IMR-90 (cell line): Measurements from ENCODE around the gene MYH10. TPM values are rescaled to one million over a fixed set of nuclear protein-coding genes. Genes with fewer than 3 reads are reported as not detected.
A peak's percentile ranks its signal among the peaks of the same experiment; 100 is the strongest.

Source experiments
- ATAC-seq: fragments of 200-7000 bp; cut with Tn5 transposase; 2 replicates; pipeline ENCODE4 v1.9.1; 2020; ENCODE audit warnings: low read depth, mild to moderate bottlenecking, moderate library complexity
- BruUV-seq: library from RNA; stranded (reverse); fragments of 400-500 nt; replicated peaks from 2 replicates; lab custom pipeline; 2021; lab: Mats Ljungman, UMichigan
- CTCF ChIA-PET: fragments of 300-600 bp; formaldehyde crosslinking; extraction: SDS; loops from one replicate; lab custom pipeline; 2021; ENCODE audit warnings: antibody characterized with exemption; lab: Yijun Ruan, JAX
- POLR2A ChIA-PET: fragments of 300-600 bp; sonication (Branson Sonifier 250); formaldehyde crosslinking; loops from one replicate; lab custom pipeline; 2022; ENCODE audit warnings: antibody characterized with exemption; ENCODE audit not compliant: unreplicated experiment; lab: Charles Lee
- DNase-seq: peaks from one replicate; pipeline ENCODE4 v3.0.0; 2013
- H2AFZ ChIP-seq: replicated peaks from 2 replicates; pipeline ENCODE3; 2013; ENCODE audit warnings: low read length, mild to moderate bottlenecking; ENCODE audit not compliant: poor library complexity
- H2AK5ac ChIP-seq: 2 replicates; pipeline ENCODE4 v1.6.1; 2013; ENCODE audit warnings: low read depth, low read length, inconsistent platforms
- H2AK9ac ChIP-seq: replicated peaks from 2 replicates; pipeline ENCODE3; 2013; ENCODE audit warnings: mild to moderate bottlenecking, low read depth, low read length, moderate library complexity; ENCODE audit not compliant: poor library complexity
- H2BK120ac ChIP-seq: 2 replicates; pipeline ENCODE4 v1.6.1; 2013; ENCODE audit warnings: low read depth, low read length, inconsistent platforms
- H2BK15ac ChIP-seq: 3 replicates; pipeline ENCODE4 v1.6.1; 2013; ENCODE audit warnings: low read depth, low read length, inconsistent platforms
- H2BK20ac ChIP-seq: 2 replicates; pipeline ENCODE4 v1.6.1; 2013; ENCODE audit warnings: low read depth, mild to moderate bottlenecking, inconsistent platforms, low read length, moderate library complexity
- H2BK5ac ChIP-seq: 2 replicates; pipeline ENCODE4 v1.6.1; 2013; ENCODE audit warnings: mild to moderate bottlenecking, low read depth, low read length, inconsistent platforms; ENCODE audit not compliant: poor library complexity, severe bottlenecking
- H3K14ac ChIP-seq: replicated peaks from 2 replicates; pipeline ENCODE4 v1.6.1; 2013; ENCODE audit warnings: low read depth, low read length, inconsistent platforms
- H3K18ac ChIP-seq: 2 replicates; pipeline ENCODE4 v1.6.1; 2013; ENCODE audit warnings: low read depth, low read length, control low read depth
- H3K23ac ChIP-seq: 2 replicates; pipeline ENCODE4 v1.6.1; 2013; ENCODE audit warnings: low read depth, low read length, inconsistent platforms
- H3K27ac ChIP-seq: 2 replicates; pipeline ENCODE4 v1.5.1; 2013; ENCODE audit warnings: mild to moderate bottlenecking, control low read depth, low read length; ENCODE audit not compliant: insufficient read depth
- H3K27me3 ChIP-seq: 2 replicates; pipeline ENCODE4 v1.6.1; 2013; ENCODE audit warnings: low read length; ENCODE audit not compliant: control insufficient read depth, insufficient read depth
- H3K36me3 ChIP-seq: 2 replicates; pipeline ENCODE4 v1.6.1; 2013; ENCODE audit warnings: low read length, mixed read lengths; ENCODE audit not compliant: control insufficient read depth, insufficient read depth
- H3K4ac ChIP-seq: 2 replicates; pipeline ENCODE4 v1.6.1; 2013; ENCODE audit warnings: low read depth, low read length, inconsistent platforms
- H3K4me1 ChIP-seq: 2 replicates; pipeline ENCODE4 v1.6.1; 2013; ENCODE audit warnings: low read length, mixed read lengths; ENCODE audit not compliant: control insufficient read depth, insufficient read depth
- H3K4me2 ChIP-seq: 2 replicates; pipeline ENCODE4 v1.6.1; 2013; ENCODE audit warnings: low read depth, mild to moderate bottlenecking, control low read depth, low read length, moderate library complexity
- H3K4me3 ChIP-seq: 2 replicates; pipeline ENCODE4 v1.5.1; 2013; ENCODE audit warnings: low read depth, mild to moderate bottlenecking, control low read depth, low read length, moderate library complexity; ENCODE audit not compliant: insufficient read depth
- H3K56ac ChIP-seq: 2 replicates; pipeline ENCODE4 v1.6.1; 2013; ENCODE audit warnings: low read length, inconsistent platforms; ENCODE audit not compliant: insufficient read depth; ENCODE audit errors: extremely low read depth
- H3K79me1 ChIP-seq, 2 experiments: 2 replicates each; pipeline ENCODE4 v1.6.1; 2013; ENCODE audit warnings: low read length in 2 of 2, inconsistent platforms in 1 of 2, low read depth in 1 of 2
- H3K9ac ChIP-seq: 2 replicates; pipeline ENCODE4 v1.6.1; 2013; ENCODE audit warnings: low read depth, low read length, control low read depth
- H3K9me1 ChIP-seq: 2 replicates; pipeline ENCODE4 v1.6.1; 2013; ENCODE audit warnings: low read length, inconsistent platforms; ENCODE audit not compliant: insufficient read depth
- H3K9me3 ChIP-seq: 2 replicates; pipeline ENCODE4 v1.6.1; 2013; ENCODE audit warnings: low read length; ENCODE audit not compliant: control insufficient read depth, insufficient read depth
- H4K20me1 ChIP-seq: 2 replicates; pipeline ENCODE4 v1.6.1; 2013; ENCODE audit warnings: low read length, inconsistent platforms; ENCODE audit not compliant: insufficient read depth
- H4K5ac ChIP-seq: 2 replicates; pipeline ENCODE4 v1.6.1; 2013; ENCODE audit warnings: mild to moderate bottlenecking, low read depth, low read length, control low read depth
- H4K8ac ChIP-seq, 2 experiments: 2 replicates each; pipeline ENCODE4 v1.6.1; 2013; ENCODE audit warnings: low read depth in 2 of 2, low read length in 2 of 2, control low read depth in 1 of 2, inconsistent platforms in 1 of 2
- H4K91ac ChIP-seq: 2 replicates; pipeline ENCODE4 v1.6.1; 2013; ENCODE audit warnings: low read depth, low read length, inconsistent platforms; ENCODE audit not compliant: insufficient read depth
- CHD1 ChIP-seq: IDR thresholded peaks from 2 replicates; pipeline ENCODE4 v1.6.1; 2012; ENCODE audit warnings: low read depth, low read length, improper control_type of control experiment
- NFE2L2 ChIP-seq: fragments of 150-350 bp; IDR thresholded peaks from 2 replicates; pipeline ENCODE4 v1.6.1; 2016; ENCODE audit warnings: low read depth, mild to moderate bottlenecking, low read length
- POLR2A ChIP-seq: IDR thresholded peaks from 2 replicates; pipeline ENCODE4 v1.6.1; 2012; ENCODE audit warnings: mild to moderate bottlenecking, low read depth, low read length
- RAD21 ChIP-seq: IDR thresholded peaks from 2 replicates; pipeline ENCODE4 v1.6.1; 2012; ENCODE audit warnings: low read length, improper control_type of control experiment
- WGBS, 2 experiments: methylation state at CpG; one replicate each; pipeline versions ENCODE4 v1.1.5 to v1.1.7; 2013; ENCODE audit warnings: missing lambda C conversion rate in 2 of 2; ENCODE audit not compliant: insufficient read length in 1 of 2; ENCODE audit errors: extremely low coverage in 2 of 2; 5-methylcytosine and 5-hydroxymethylcytosine counted together
- dilution Hi-C: fragments of 300-500 bp; cut with HindIII; formaldehyde crosslinking; loops from one replicate; pipeline ENCODE4 v1.14.3; 2018; ENCODE audit warnings: low sequenced_read_pairs; ENCODE audit not compliant: unreplicated experiment
- in situ Hi-C: fragments of 300-500 bp; cut with MboI; formaldehyde crosslinking; loops from 3 replicates; pipeline ENCODE4 v1.14.3; 2019; ENCODE audit warnings: low sequenced_read_pairs, inconsistent platforms, mixed read lengths
- intact Hi-C: fragments of 100-400 bp; cut with micrococcal nuclease; formaldehyde crosslinking; loops from 2 replicates; pipeline ENCODE4 v1.10.0; 2022
- polyA plus RNA-seq, 3 experiments: library from polyadenylated mRNA; depleted of rRNA; stranded (reverse); fragments of >200 nt; gene quantifications; 2 replicates each; pipeline ENCODE4 v1.2.3, GENCODE V29; 2012; ENCODE audit warnings: low replicate concordance in 1 of 3
- total RNA-seq: library from RNA; depleted of rRNA; stranded (reverse); fragments of >200 nt; gene quantifications from 2 replicates; pipeline ENCODE4 v1.2.3, GENCODE V29; 2012

Gene MYH10
- total and polyA plus RNA-seq, 2 of the 4 experiments (the other 2 are of a cell fraction) = 71.2 to 95.2 TPM

- WGBS, 2 experiments = no CpG with 5 or more reads among the region's 8 CpGs
- Histone ChIP-seq H3K4me1 (peaks cover 13% of the 10 kb centered on the region; the same call in 1 of the 2 replicates), H2BK15ac (no peak overlapping the region), H2BK120ac (no peak overlapping the region), H2BK5ac (no peak overlapping the region), H3K79me1 (peaks cover 33 to 82% of the 10 kb centered on the region in 2 experiments; a peak in 3 of 4 replicates), H3K23ac (peak overlapping the region; percentile 71; the same call in 1 of the 2 replicates), H3K36me3 (peaks cover 60% of the 10 kb centered on the region), H3K9me3 (no peaks in the 10 kb centered on the region), H3K4ac (no peak overlapping the region), H3K27me3 (no peaks in the 10 kb centered on the region), H3K9me1 (peaks cover 10% of the 10 kb centered on the region; the same call in 1 of the 2 replicates), H3K4me3 (no peak overlapping the region), H4K91ac (no peak overlapping the region), H3K9ac (no peak overlapping the region), H4K5ac (no peak overlapping the region), H3K56ac (no peak overlapping the region), H2AFZ (no peak overlapping the region), H3K18ac (no peak overlapping the region), H3K27ac (peak overlapping the region; percentile 12; the same call in 1 of the 2 replicates), H2AK9ac (no peak overlapping the region), H2AK5ac (no peak overlapping the region), H3K14ac (no peak overlapping the region), H2BK20ac (no peak overlapping the region), H4K8ac (no peak overlapping the region), H4K20me1 (peaks cover 80% of the 10 kb centered on the region), H3K4me2 (no peak overlapping the region; the same call in 1 of the 2 replicates)
- ATAC-seq (peak; percentile 21), DNase-seq (no peak)
- POLR2A ChIA-PET = no interaction called here
- intact Hi-C loops = no loop called here
- CTCF ChIA-PET = no interaction called here
- BruUV-seq = no TSS peak
- dilution Hi-C loops = no loop called here
- in situ Hi-C loops = no loop called here
- no peak for TF ChIP-seq CHD1
- no peak for TF ChIP-seq RAD21
- TF ChIP-seq POLR2A = no peak
- TF ChIP-seq NFE2L2 = no peak
These were observed 165.2 kb downstream of the MYH10 start for GRCh38 chr17:8465356-8465755.
